ENCODE results near the gene TASOR2.

DNA sequence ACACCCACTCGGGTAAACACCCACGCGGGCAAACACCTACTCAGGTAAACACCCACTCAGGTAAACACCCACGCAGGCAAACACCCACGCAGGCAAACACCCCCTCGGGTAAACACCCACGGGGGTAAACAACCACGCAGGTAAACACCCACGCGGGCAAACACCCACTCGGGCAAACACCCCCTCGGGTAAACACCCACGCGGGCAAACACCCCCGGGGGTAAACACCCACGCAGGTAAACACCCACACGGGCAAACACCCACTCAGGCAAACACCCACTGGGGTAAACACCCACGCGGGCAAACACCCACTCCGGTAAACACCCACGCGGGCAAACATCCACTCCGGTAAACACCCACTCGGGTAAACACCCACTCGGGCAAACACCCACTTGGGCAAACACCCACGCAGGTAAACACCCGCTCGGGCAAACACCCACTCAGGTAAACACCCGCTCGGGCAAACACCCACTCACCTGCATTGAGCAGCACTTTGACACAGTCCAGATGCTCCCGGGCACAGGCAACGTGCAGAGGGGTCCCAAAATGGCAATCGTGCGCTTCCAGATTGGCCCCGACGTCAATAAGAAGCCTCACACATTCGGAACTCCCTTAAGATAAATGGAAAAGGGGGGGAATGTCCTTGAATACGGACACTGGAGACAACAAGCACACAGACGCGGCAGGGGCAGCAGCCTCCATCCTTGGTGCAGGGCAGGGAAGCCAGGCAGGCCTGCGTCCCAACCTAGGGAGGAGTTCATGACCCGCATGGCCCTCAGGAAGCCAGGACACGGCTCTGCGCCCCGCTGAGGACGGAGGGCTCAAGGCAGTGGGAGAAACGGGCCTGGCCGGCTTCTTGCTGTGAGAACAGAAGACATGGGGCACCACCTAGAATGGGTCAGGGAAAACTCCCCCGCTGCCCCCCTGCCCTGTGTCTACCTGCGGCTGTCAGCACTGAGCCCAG, 35.9 kb upstream of the TASOR2 start:
- TF ChIP-seq, protein P1, sequence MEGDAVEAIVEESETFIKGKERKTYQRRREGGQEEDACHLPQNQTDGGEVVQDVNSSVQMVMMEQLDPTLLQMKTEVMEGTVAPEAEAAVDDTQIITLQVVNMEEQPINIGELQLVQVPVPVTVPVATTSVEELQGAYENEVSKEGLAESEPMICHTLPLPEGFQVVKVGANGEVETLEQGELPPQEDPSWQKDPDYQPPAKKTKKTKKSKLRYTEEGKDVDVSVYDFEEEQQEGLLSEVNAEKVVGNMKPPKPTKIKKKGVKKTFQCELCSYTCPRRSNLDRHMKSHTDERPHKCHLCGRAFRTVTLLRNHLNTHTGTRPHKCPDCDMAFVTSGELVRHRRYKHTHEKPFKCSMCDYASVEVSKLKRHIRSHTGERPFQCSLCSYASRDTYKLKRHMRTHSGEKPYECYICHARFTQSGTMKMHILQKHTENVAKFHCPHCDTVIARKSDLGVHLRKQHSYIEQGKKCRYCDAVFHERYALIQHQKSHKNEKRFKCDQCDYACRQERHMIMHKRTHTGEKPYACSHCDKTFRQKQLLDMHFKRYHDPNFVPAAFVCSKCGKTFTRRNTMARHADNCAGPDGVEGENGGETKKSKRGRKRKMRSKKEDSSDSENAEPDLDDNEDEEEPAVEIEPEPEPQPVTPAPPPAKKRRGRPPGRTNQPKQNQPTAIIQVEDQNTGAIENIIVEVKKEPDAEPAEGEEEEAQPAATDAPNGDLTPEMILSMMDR (IDR thresholded peaks at IDR 0.05), result no peak
- no peak for TF ChIP-seq POLR2A (IDR thresholded peaks at IDR 0.05)

All from testis (tissue), 2 donors.